B cell (primary cell): ENCODE data around the gene CHSY3. TPM values are rescaled to one million over a fixed set of nuclear protein-coding genes. Genes with fewer than 3 reads are reported as not detected.

ENCODE experiments used
- ATAC-seq: fragments of 200-7000 bp; cut with Tn5 transposase; one replicate; pipeline ENCODE4 v1.10.0; 2021; ENCODE audit warnings: low read depth, mild to moderate bottlenecking, moderate number of reproducible peaks, moderate library complexity
- CTCF ChIA-PET: fragments of 350-600 bp; sonication (Branson Sonifier 250); formaldehyde crosslinking; loops from one replicate; lab custom pipeline; 2021; ENCODE audit warnings: antibody characterized with exemption, inconsistent platforms; lab: Charles Lee
- POLR2A ChIA-PET: fragments of 350-600 bp; sonication (Branson Sonifier 250); formaldehyde crosslinking; loops from one replicate; lab custom pipeline; 2021; ENCODE audit warnings: antibody characterized with exemption; lab: Charles Lee
- DNase-seq: peaks from one replicate; pipeline ENCODE4 v3.0.0; 2013
- H2AFZ ChIP-seq: 2 replicates; pipeline ENCODE4 v1.6.1; 2012; ENCODE audit warnings: mild to moderate bottlenecking, low read depth, low read length; ENCODE audit not compliant: insufficient read depth, poor library complexity, severe bottlenecking
- H3K27ac ChIP-seq, 2 donors: 1 replicate in 1 of 2; 2 replicates in 1 of 2; pipeline ENCODE4 v1.5.1; 2012 to 2013; ENCODE audit warnings: low read length in 2 of 2, mild to moderate bottlenecking in 2 of 2, moderate library complexity in 1 of 2
- H3K27me3 ChIP-seq, 4 experiments: fragments of 200-600 bp in 1 of 4; sonication (generic) in 1 of 4; replicated peaks in 1 of 4; 1 replicate in 2 of 4; 2 replicates in 2 of 4; pipeline versions ENCODE4 v1.6.1 to v1.7.0; 2013 to 2016; ENCODE audit warnings: low read length in 3 of 4, mild to moderate bottlenecking in 2 of 4, mixed read lengths in 1 of 4, moderate library complexity in 1 of 4; ENCODE audit not compliant: insufficient read depth in 4 of 4, control insufficient read depth in 3 of 4; ENCODE audit errors: control extremely low read depth in 1 of 4
- H3K36me3 ChIP-seq, 2 experiments: replicated peaks in 1 of 2; 1 replicate in 1 of 2; 2 replicates in 1 of 2; pipeline versions ENCODE4 v1.6.1 to v1.7.1; 2013; ENCODE audit warnings: low read length in 1 of 2; ENCODE audit not compliant: insufficient read depth in 2 of 2, control insufficient read depth in 1 of 2; ENCODE audit errors: control extremely low read depth in 1 of 2, extremely low read depth in 1 of 2
- H3K4me1 ChIP-seq, 2 donors: fragments of 200-600 bp in 1 of 2; sonication (generic) in 1 of 2; 1 replicate in 1 of 2; 2 replicates in 1 of 2; pipeline versions ENCODE4 v1.5.1 to v1.6.1; 2013 to 2017; ENCODE audit warnings: low read length in 2 of 2; ENCODE audit not compliant: control insufficient read depth in 2 of 2, insufficient read depth in 2 of 2
- H3K4me2 ChIP-seq: replicated peaks from 2 replicates; pipeline ENCODE3; 2012; ENCODE audit warnings: mild to moderate bottlenecking, low read depth, low read length; ENCODE audit not compliant: poor library complexity, severe bottlenecking
- H3K4me3 ChIP-seq, 5 experiments: fragments of 200-600 bp in 1 of 5; sonication (generic) in 1 of 5; 1 replicate in 3 of 5; 2 replicates in 2 of 5; pipeline versions ENCODE4 v1.5.1 to v1.7.0; 2011 to 2016; ENCODE audit warnings: low read length in 4 of 5, mild to moderate bottlenecking in 4 of 5, low read depth in 2 of 5, control low read depth in 1 of 5, moderate library complexity in 1 of 5; ENCODE audit not compliant: insufficient read depth in 1 of 5; ENCODE audit errors: control extremely low read depth in 1 of 5, extremely low read depth in 1 of 5
- H3K79me2 ChIP-seq: fragments of 200-600 bp; sonication (generic); one replicate; pipeline ENCODE4 v1.6.0; 2016; ENCODE audit warnings: low read length; ENCODE audit not compliant: control insufficient read depth, insufficient read depth
- H3K9ac ChIP-seq: fragments of 200-600 bp; sonication (generic); 2 replicates; pipeline ENCODE4 v1.6.1; 2017; ENCODE audit warnings: mild to moderate bottlenecking, low read length, moderate library complexity
- H3K9me3 ChIP-seq, 3 donors: one replicate each; pipeline versions ENCODE4 v1.6.1 to v1.7.1; 2013; ENCODE audit warnings: low read length in 2 of 3; ENCODE audit not compliant: control insufficient read depth in 2 of 3, insufficient read depth in 1 of 3; ENCODE audit errors: control extremely low read depth in 1 of 3
- H4K20me1 ChIP-seq: 2 replicates; pipeline ENCODE4 v1.6.0; 2012; ENCODE audit warnings: mild to moderate bottlenecking, low read length; ENCODE audit not compliant: insufficient read depth, control insufficient read depth, poor library complexity, severe bottlenecking
- H3K27ac Mint-ChIP-seq: one replicate; pipeline ENCODE4 v1.8.0; 2021; ENCODE audit warnings: mixed read lengths
- H3K27me3 Mint-ChIP-seq: one replicate; pipeline ENCODE4 v1.8.0; 2021; ENCODE audit warnings: mixed read lengths
- H3K4me1 Mint-ChIP-seq: one replicate; pipeline ENCODE4 v1.8.0; 2021; ENCODE audit warnings: mixed read lengths
- H3K4me3 Mint-ChIP-seq: one replicate; pipeline ENCODE4 v1.8.0; 2021; ENCODE audit warnings: mixed read lengths
- H3K9me3 Mint-ChIP-seq: one replicate; pipeline ENCODE4 v1.8.0; 2022; ENCODE audit warnings: mixed read lengths; ENCODE audit not compliant: insufficient read depth
- CTCF ChIP-seq: fragments of 200-600 bp; IDR thresholded peaks from one replicate; pipeline ENCODE4 v1.8.0; 2022; ENCODE audit warnings: antibody characterized with exemption, mild to moderate bottlenecking
- EZH2 ChIP-seq: IDR thresholded peaks from 2 replicates; pipeline ENCODE4 v1.6.1; 2012; ENCODE audit warnings: borderline replicate concordance, low read depth, mild to moderate bottlenecking, moderate library complexity, low read length; ENCODE audit not compliant: insufficient read depth, poor library complexity, severe bottlenecking
- WGBS: methylation state at CpG from one replicate; pipeline ENCODE4 v1.1.5; 2013; ENCODE audit warnings: missing lambda C conversion rate; ENCODE audit not compliant: insufficient coverage; 5-methylcytosine and 5-hydroxymethylcytosine counted together
- intact Hi-C: fragments of 100-400 bp; cut with micrococcal nuclease; formaldehyde crosslinking; loops from one replicate; pipeline ENCODE4 v1.10.0; 2022
- polyA plus RNA-seq: library from polyadenylated mRNA; depleted of rRNA; stranded (reverse); fragments of >200 nt; gene quantifications from 2 replicates; pipeline ENCODE4 v1.2.3, GENCODE V29; 2012
- total RNA-seq, 2 donors: library from RNA; stranded (reverse); fragments of 120-200 nt in 1 of 2; gene quantifications; 1 replicate in 1 of 2; 2 replicates in 1 of 2; pipeline versions ENCODE4 v1.2.3 to v1.2.4, GENCODE V29; 2013 to 2022

Gene CHSY3
- total and polyA plus RNA-seq, 2 donors (not counting 1 experiment from before 2014, with no cell fraction given) = not detected

DNA sequence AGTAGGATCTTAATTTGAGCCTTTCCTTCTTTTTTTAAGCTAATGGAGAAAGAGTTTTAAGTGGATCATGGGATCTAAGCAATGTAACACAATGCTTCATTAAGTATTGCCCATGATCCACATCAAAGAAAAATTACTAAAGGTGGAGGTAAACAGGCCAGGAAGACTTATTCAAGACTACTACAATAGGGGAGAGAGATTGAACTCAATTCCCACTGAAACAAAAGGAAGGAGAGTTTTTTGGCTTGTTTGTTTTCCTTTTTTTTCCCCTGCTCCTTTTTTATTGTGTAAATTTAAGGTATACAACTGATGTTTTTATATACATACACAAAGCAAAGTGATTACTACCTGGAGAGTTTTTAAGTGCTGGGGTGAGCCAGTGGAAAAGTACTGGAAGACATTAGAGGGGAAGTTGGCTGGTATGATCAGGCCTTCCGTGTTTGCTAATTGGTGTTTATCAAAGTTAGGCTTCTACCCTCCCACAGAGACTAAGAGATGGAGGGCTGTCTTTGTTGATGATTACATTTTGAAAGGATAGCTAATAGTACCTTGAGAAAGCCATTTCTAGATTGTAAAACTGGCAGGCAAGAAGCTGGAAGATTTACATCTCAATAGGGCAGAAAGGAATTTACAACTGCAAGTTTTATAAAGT, 262.7 kb downstream of the CHSY3 start:
- Histone ChIP-seq H3K4me3 (no peak overlapping the region), H3K4me2 (no peak overlapping the region), H3K79me2 (no peaks in the 10 kb centered on the region), H3K9ac (no peak overlapping the region), H2AFZ (no peak overlapping the region), H3K4me1 (no peaks in the 10 kb centered on the region), H3K36me3 (no peaks in the 10 kb centered on the region), H3K27me3 (no peaks in the 10 kb centered on the region), H4K20me1 (no peaks in the 10 kb centered on the region), H3K27ac (no peak overlapping the region), H3K9me3 (no peaks in the 10 kb centered on the region)
- no CpG with 5 or more reads among the region's 1 CpG for WGBS
- Mint-ChIP-seq H3K27me3 (no peaks in the 10 kb centered on the region), H3K27ac (no peak overlapping the region), H3K4me3 (no peak overlapping the region), H3K4me1 (no peaks in the 10 kb centered on the region), H3K9me3 (no peaks in the 10 kb centered on the region)
- CTCF ChIA-PET = no interaction called here
- TF ChIP-seq CTCF (no peak), EZH2 (no peak)
- POLR2A ChIA-PET = no interaction called here
- no peak for DNase-seq
- ATAC-seq = no peak
- intact Hi-C loops = no loop called here

- H3K79me2 ChIP-seq = no peaks in the 10 kb centered on the region
- no peaks in the 10 kb centered on the region for H4K20me1 ChIP-seq
- no peaks in the 10 kb centered on the region for H3K27me3 Mint-ChIP-seq
- H3K9me3 ChIP-seq = no peaks in the 10 kb centered on the region
- intact Hi-C loops = no loop called here
- ChIA-PET POLR2A (no interaction called here), CTCF (no interaction called here)
- TF ChIP-seq CTCF (no peak), EZH2 (no peak)
- no peaks in the 10 kb centered on the region for H3K4me1 Mint-ChIP-seq
- DNase-seq (no peak), ATAC-seq (no peak)
- no peaks in the 10 kb centered on the region for H3K9me3 Mint-ChIP-seq
- no peaks in the 10 kb centered on the region for H3K4me1 ChIP-seq
- no peak overlapping the region for H3K27ac ChIP-seq
- no peak overlapping the region for H3K4me3 ChIP-seq
- no peak overlapping the region for H3K4me3 Mint-ChIP-seq
- WGBS = 67% methylated on average over 2 of the region's 4 CpGs
- H3K27ac Mint-ChIP-seq = no peak overlapping the region
- no peak overlapping the region for H3K4me2 ChIP-seq
- no peak overlapping the region for H3K9ac ChIP-seq
- no peak overlapping the region for H2AFZ ChIP-seq
- no peaks in the 10 kb centered on the region for H3K27me3 ChIP-seq
- H3K36me3 ChIP-seq = no peaks in the 10 kb centered on the region
Observed at GRCh38 chr5:130168211-130168610, 263.9 kb downstream of the CHSY3 start.
